Activated T-helper 1 cell treated with anti-CD3 and anti-CD28 coated beads, Interleukin-12 subunit alpha, Interleukin-12 subunit beta, Interleukin-2, Interleukin-4 antibody, amounts not matched to agents 30 ng/mL and 10 ng/mL and 1 ng/mL, durations not matched to agents 14 hours and 24 hours and 36 hours (primary cell): ENCODE results near the gene TMOD2. TPM values are rescaled to one million over a fixed set of nuclear protein-coding genes. Genes with fewer than 3 reads are reported as not detected.

Source experiments
- DNase-seq: peaks from one replicate; pipeline ENCODE4 v3.0.0; 2021; ENCODE audit warnings: low spot score
- H3K27ac Mint-ChIP-seq: one replicate; pipeline ENCODE4 v1.8.0; 2021; ENCODE audit warnings: mild to moderate bottlenecking, mixed read lengths
- H3K27me3 Mint-ChIP-seq: one replicate; pipeline ENCODE4 v1.8.0; 2022; ENCODE audit warnings: mild to moderate bottlenecking, moderate library complexity, mixed read lengths; ENCODE audit not compliant: insufficient read depth
- H3K36me3 Mint-ChIP-seq: one replicate; pipeline ENCODE4 v1.8.0; 2021; ENCODE audit warnings: low read depth, mixed read lengths
- H3K4me1 Mint-ChIP-seq: one replicate; pipeline ENCODE4 v1.8.0; 2021; ENCODE audit warnings: low read depth, mixed read lengths
- H3K4me3 Mint-ChIP-seq: one replicate; pipeline ENCODE4 v1.8.0; 2021; ENCODE audit warnings: mild to moderate bottlenecking, moderate library complexity, mixed read lengths
- H3K9me3 Mint-ChIP-seq: one replicate; pipeline ENCODE4 v1.8.0; 2021; ENCODE audit warnings: mixed read lengths
- intact Hi-C: fragments of 100-400 bp; cut with micrococcal nuclease; formaldehyde crosslinking; loops from one replicate; pipeline ENCODE4 v1.15.1; 2024
- total RNA-seq: library from RNA; stranded (reverse); gene quantifications from 2 replicates; pipeline ENCODE4 v1.2.3, GENCODE V29; 2022

Gene TMOD2
- total RNA-seq, 1 donor from 2014 or later: 4.1 TPM

GRCh38 chr15:51814606-51815005, 63.2 kb downstream of the TMOD2 start:
- Mint-ChIP-seq H3K4me1 (no peaks in the 10 kb centered on the region), H3K27ac (no peak overlapping the region), H3K9me3 (peaks cover 12% of the 10 kb centered on the region), H3K27me3 (no peaks in the 10 kb centered on the region), H3K4me3 (no peak overlapping the region), H3K36me3 (no peaks in the 10 kb centered on the region)
- intact Hi-C loops: no loop called here
- DNase-seq: no peak

- DNase-seq: no peak
- intact Hi-C loops: no loop called here
- H3K27ac Mint-ChIP-seq: no peak overlapping the region
- no peak overlapping the region for H3K4me3 Mint-ChIP-seq
- H3K27me3 Mint-ChIP-seq: no peaks in the 10 kb centered on the region
- H3K9me3 Mint-ChIP-seq: peaks cover 32% of the 10 kb centered on the region
- H3K4me1 Mint-ChIP-seq: no peaks in the 10 kb centered on the region
- H3K36me3 Mint-ChIP-seq: peaks cover 2% of the 10 kb centered on the region
These were observed 65.2 kb downstream of the TMOD2 start for GRCh38 chr15:51816611-51817010.

- H3K36me3 Mint-ChIP-seq: peaks cover 2% of the 10 kb centered on the region
- H3K4me1 Mint-ChIP-seq: no peaks in the 10 kb centered on the region
- no peak for DNase-seq
- H3K4me3 Mint-ChIP-seq: no peak overlapping the region
- H3K27ac Mint-ChIP-seq: no peak overlapping the region
- peaks cover 33% of the 10 kb centered on the region for H3K9me3 Mint-ChIP-seq
- no peaks in the 10 kb centered on the region for H3K27me3 Mint-ChIP-seq
- intact Hi-C loops: no loop called here
These were observed 66.8 kb downstream of the TMOD2 start for GRCh38 chr15:51818150-51818549.

- Mint-ChIP-seq H3K27me3 (peaks cover 2% of the 10 kb centered on the region), H3K27ac (no peak overlapping the region), H3K9me3 (peaks cover 11% of the 10 kb centered on the region), H3K4me3 (no peak overlapping the region), H3K36me3 (peaks cover 3% of the 10 kb centered on the region), H3K4me1 (peaks cover 11% of the 10 kb centered on the region)
- intact Hi-C loops: loop anchor here (5.0 kb wide), 1 partner anchor 73 kb away; the partner anchor contains the start of gene TMOD2
- DNase-seq: no peak
These were observed 74.3 kb downstream of the TMOD2 start for GRCh38 chr15:51825698-51826097.

GRCh38 chr15:51828621-51829375, 77.4 kb downstream of the TMOD2 start:
- H3K9me3 Mint-ChIP-seq: no peaks in the 10 kb centered on the region
- peaks cover 5% of the 10 kb centered on the region for H3K36me3 Mint-ChIP-seq
- H3K4me1 Mint-ChIP-seq: peaks cover 42% of the 10 kb centered on the region
- peaks cover 2% of the 10 kb centered on the region for H3K27me3 Mint-ChIP-seq
- H3K27ac Mint-ChIP-seq: no peak overlapping the region
- H3K4me3 Mint-ChIP-seq: peak overlapping the region; percentile 86
- DNase-seq: no peak
- intact Hi-C loops: loop anchor here (1.0 to 5.0 kb wide), 3 partner anchors 52 to 143 kb away; partner anchors contain the start of genes LEO1 and TMOD2

- H3K4me1 Mint-ChIP-seq: peaks cover 47% of the 10 kb centered on the region
- intact Hi-C loops: loop anchor here (1.0 to 5.0 kb wide), 8 partner anchors 33 to 207 kb away; partner anchors contain the start of genes DMXL2, LEO1, LYSMD2 and TMOD2
- DNase-seq: peak; percentile 88
- H3K36me3 Mint-ChIP-seq: peaks cover 5% of the 10 kb centered on the region
- peaks cover 2% of the 10 kb centered on the region for H3K27me3 Mint-ChIP-seq
- no peaks in the 10 kb centered on the region for H3K9me3 Mint-ChIP-seq
- H3K27ac Mint-ChIP-seq: peak within 1 kb of the TSS; percentile 97
- peak within 1 kb of the TSS; percentile 98 for H3K4me3 Mint-ChIP-seq
These were observed 78.2 kb downstream of the TMOD2 start, which contains the start of gene TMOD3 for GRCh38 chr15:51829376-51830275. Gene TMOD3, plus strand, starts transcription at chr15:51829653. Its CDS starts 33,232 bp downstream, at chr15:51862885.

DNA sequence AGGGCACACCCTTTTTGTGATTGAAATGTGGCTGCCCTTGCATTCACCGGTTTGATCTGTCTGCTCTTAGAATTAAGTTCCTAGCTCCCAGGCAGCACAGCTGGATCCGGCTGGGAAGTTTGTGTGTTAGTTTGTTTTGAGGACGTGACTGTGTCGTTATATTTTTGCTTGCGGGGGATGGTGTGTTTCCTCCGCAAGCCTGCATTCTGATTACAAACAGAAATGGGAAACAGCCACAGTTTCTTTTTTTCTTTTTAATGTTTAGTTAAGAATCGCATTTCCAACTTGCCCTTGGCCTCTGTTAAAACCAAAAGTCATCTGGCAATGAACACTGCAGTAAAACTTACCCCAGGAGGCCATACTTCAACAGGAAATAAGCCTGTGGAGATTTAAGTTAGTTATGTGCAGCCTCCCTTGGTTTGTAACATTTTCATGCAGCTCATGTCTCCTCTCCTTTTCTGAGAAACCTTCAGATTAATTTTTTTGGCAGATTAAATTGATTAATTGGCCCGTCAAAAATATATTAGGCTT, 78.9 kb downstream of the TMOD2 start:
- DNase-seq: no peak
- intact Hi-C loops: loop anchor here (1.0 to 5.0 kb wide), 5 partner anchors 32 to 208 kb away; partner anchors contain the start of genes DMXL2 and LYSMD2
- Mint-ChIP-seq H3K27ac (peak overlapping the region; percentile 97), H3K27me3 (no peaks in the 10 kb centered on the region), H3K9me3 (no peaks in the 10 kb centered on the region), H3K36me3 (peaks cover 7% of the 10 kb centered on the region), H3K4me1 (peaks cover 54% of the 10 kb centered on the region), H3K4me3 (peak overlapping the region; percentile 98)

GRCh38 chr15:51833772-51834171, 82.4 kb downstream of the TMOD2 start:
- peaks cover 9% of the 10 kb centered on the region for H3K36me3 Mint-ChIP-seq
- peaks cover 85% of the 10 kb centered on the region for H3K4me1 Mint-ChIP-seq
- H3K27me3 Mint-ChIP-seq: no peaks in the 10 kb centered on the region
- H3K27ac Mint-ChIP-seq: no peak overlapping the region
- no peak for DNase-seq
- H3K9me3 Mint-ChIP-seq: no peaks in the 10 kb centered on the region
- no peak overlapping the region for H3K4me3 Mint-ChIP-seq
- intact Hi-C loops: loop anchor here (5.0 kb wide), 2 partner anchors 64 to 179 kb away; no protein-coding TSS in a partner anchor

GRCh38 chr15:51837792-51838251, 86.4 kb downstream of the TMOD2 start:
- Mint-ChIP-seq H3K27ac (peak overlapping the region; percentile 63), H3K27me3 (no peaks in the 10 kb centered on the region), H3K9me3 (no peaks in the 10 kb centered on the region), H3K36me3 (peaks cover 5% of the 10 kb centered on the region), H3K4me1 (peaks cover 76% of the 10 kb centered on the region), H3K4me3 (peak overlapping the region; percentile 46)
- intact Hi-C loops: no loop called here
- DNase-seq: no peak

DNA sequence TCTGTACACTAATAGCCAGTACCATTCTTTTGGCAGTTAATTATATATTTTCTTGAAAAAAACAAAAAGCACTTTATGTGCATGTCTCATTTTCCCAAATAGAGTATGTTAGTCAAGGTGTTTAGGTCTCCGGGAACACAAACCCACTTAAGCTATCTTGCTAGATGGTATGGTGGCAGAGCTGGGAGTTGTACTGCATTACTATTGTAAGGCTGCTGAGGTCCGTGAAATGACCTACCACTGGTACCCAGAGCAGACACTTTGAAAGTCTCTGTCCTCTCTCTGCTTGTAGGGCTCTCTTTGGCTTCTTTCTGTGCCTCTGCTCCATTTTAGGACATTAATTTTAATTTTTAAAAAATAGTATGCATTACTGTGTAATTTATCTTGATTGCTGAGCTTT, 86.9 kb downstream of the TMOD2 start:
- H3K9me3 Mint-ChIP-seq: no peaks in the 10 kb centered on the region
- H3K36me3 Mint-ChIP-seq: peaks cover 5% of the 10 kb centered on the region
- H3K27ac Mint-ChIP-seq: peak overlapping the region; percentile 63
- H3K4me3 Mint-ChIP-seq: peak overlapping the region; percentile 46
- intact Hi-C loops: no loop called here
- DNase-seq: no peak
- no peaks in the 10 kb centered on the region for H3K27me3 Mint-ChIP-seq
- H3K4me1 Mint-ChIP-seq: peaks cover 76% of the 10 kb centered on the region

GRCh38 chr15:51840692-51841091, 89.3 kb downstream of the TMOD2 start:
- Mint-ChIP-seq H3K4me3 (no peak overlapping the region), H3K4me1 (peaks cover 76% of the 10 kb centered on the region), H3K27me3 (no peaks in the 10 kb centered on the region), H3K27ac (no peak overlapping the region), H3K9me3 (no peaks in the 10 kb centered on the region), H3K36me3 (peaks cover 8% of the 10 kb centered on the region)
- intact Hi-C loops: no loop called here
- DNase-seq: no peak

DNA sequence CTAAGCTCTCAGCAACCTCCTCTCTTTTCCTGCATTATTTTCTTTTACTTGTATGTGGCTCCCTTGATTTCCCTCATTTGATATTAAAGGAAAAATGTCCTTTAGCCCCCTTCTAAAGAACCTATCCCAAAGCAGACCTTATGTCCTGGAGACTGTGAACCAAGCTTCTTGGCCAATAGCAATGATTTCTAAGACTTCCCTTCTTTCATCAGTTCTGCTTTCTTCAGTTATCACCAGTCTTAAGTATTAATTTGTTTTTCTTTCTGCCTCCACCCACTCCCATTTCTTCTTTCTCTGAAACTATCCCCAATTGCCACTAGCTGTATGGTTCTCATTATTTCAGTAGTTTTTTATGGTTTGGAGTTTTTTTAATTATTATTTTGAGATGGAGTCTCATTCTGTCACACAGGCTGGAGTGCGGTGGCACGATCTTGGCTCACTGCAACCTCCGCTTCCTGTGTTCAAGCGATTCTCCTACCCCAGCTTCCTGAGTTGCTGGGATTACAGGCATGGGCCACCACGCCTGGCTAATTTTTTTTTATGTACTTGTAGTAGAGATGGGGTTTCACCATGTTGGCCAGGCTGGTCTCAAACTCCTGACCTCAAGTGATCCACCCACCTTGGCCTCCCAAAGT, 90.1 kb downstream of the TMOD2 start:
- Mint-ChIP-seq H3K27me3 (no peaks in the 10 kb centered on the region), H3K9me3 (no peaks in the 10 kb centered on the region), H3K27ac (peak overlapping the region; percentile 1), H3K36me3 (peaks cover 10% of the 10 kb centered on the region), H3K4me1 (peaks cover 77% of the 10 kb centered on the region), H3K4me3 (no peak overlapping the region)
- intact Hi-C loops: no loop called here
- no peak for DNase-seq
